GM19240 (cell line): ENCODE measurements around the gene MKRN1.
"Not testable (repeated sequence)": the region's sequence is repeated elsewhere in the genome, so short reads cannot be mapped to it uniquely, and the experiment has no call there.

Experiments used
- DNase-seq: peaks from one replicate; pipeline ENCODE4 v3.0.0; 2011; ENCODE audit warnings: low spot score; ENCODE audit not compliant: insufficient read length

Gene MKRN1

GRCh38 chr7:140440593-140440992 lies 38.7 kb downstream of the MKRN1 start:
- DNase-seq, result no peak

DNA sequence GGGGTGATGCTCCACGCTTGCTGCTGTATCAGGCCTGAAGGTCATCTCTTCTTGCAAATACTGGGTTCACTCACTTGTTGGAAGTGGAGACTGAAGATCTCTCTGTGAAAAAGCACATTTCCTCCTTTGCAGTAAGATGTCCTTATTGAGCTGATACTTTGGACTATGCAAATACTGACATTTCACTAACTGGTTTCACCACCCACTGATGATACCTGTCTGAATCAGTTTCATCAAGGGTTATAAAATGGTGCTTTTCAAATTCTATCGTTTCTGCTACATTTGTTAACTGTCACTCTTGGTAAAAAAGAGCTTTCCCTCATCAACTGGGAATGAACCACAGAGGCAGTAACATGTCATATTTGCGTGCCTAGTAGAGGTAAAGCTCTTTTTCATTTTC lies 39.9 kb downstream of the MKRN1 start:
- no peak for DNase-seq

DNA sequence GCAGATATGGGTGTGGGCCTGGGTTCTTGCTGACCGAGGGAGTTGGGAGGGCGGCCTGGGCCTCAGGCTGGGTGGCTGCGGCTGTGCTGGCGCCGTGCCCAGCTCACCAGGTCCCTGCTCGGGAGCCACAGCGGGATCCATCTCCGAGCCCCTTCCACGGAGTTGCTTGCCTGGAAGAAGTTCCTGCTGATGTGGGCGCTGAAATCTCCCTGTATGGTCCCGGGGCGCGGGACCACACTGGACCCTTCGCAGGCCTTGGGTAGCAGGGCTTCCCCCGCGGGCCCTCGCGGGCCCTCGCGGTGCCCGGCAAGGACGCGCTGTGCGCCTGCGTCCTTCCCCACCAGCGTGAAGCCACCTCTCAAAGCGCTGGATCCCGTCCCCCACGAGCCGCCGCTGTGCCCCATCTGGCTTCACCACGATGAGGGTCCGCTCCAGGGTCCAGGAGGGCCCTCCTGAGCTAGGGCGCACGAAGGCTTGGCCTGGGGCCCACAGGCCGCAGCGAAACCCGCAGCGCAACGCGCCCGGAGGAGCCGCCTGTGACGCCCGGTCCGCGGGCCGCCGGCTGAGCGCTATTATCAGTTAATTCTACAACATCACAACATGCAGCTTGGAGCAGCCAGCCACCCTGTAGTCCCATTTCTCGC lies 43.9 kb downstream of the MKRN1 start:
- no peak for DNase-seq

DNA sequence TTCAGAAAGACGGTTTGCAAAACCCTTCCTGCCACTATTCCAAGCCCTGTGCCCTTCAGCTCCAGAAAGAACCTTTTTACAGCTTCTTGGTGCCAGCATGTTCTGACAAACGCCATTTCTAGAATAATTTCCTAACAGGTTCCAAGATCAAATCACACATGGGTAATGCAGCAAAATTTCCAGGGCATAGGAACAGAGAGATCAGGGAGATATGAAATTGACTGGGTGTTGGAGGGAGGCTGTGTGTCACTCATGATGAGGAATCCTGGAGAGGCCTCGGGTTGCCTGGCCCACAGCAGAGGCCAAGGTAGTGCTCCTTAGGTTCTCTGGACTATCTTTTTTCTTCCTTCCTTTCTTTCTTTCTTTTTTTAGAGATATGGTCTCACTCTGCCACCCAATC lies 45.9 kb downstream of the MKRN1 start:
- no peak for DNase-seq

DNA sequence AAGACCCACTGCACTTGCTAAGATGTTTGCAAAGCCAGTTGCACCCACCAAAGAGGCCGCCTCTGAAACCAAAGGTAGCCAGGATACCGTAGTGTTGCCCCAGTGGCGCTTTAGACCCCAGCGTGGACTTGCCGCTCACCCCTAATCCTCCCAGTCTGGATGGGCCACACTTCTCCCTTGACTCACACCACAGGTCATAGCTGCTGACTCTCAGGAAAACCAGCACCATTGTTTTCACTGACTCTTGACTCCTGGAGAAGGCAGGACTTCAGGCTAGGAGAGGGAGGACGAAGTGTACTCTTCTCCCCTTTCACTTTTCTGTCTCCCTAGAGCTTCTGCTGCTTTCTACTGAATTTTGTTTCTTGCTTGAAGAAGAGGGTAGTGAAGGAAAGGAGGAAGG lies 53.2 kb downstream of the MKRN1 start:
- no peak for DNase-seq

DNA sequence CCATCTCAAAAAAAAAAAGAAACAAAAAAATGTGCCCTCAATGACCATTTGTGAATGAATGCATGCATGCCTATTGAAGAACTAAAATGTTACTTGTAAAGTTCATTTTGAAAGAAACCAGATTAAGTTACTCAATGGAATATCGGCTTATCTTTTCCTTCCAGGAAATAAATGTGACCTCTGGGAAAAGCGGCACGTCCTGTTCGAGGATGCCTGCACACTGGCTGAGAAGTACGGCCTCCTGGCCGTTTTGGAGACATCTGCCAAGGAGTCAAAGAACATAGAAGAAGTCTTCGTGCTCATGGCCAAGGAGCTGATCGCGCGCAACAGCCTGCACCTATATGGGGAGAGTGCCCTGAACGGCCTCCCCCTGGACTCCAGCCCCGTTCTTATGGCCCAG lies 53.6 kb downstream of the MKRN1 start:
- no peak for DNase-seq

DNA sequence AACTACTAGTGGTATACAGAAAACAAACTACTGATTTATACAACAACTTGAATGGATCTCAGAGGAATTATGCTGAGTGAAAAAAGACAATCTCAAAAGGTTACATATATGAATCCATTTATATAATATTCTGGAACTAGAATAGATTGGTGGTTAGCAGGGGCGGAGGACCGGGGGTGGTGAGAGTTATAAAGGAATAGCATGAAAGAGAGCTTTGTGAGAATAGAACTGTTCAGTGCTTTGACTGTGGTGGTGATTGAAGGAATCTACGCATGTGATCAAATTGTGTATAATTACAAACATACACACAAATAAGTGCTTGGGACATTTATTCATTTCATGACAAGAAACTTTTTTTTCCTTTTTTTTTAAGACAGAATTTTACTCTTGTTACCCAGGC lies 55.8 kb downstream of the MKRN1 start:
- no peak for DNase-seq

DNA sequence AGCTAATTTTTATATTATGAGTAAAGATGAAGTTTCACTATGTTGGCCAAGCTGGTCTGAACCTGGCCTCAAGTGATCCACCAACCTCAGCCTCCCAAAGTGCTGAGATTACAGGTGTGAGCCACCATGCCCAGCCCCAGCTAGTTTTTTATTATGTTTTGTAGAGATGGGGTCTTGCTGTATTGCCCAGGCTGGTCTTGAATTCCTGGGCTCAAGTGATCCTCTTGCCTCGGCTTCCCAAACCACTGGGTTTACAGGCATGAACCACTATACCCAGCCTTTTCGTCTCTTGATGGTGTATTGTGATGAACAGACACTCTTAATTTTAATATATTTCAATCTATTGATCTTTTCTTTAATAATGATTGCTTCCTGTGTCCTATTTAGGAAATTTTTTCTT lies 57.8 kb downstream of the MKRN1 start:
- DNase-seq, result no peak

GRCh38 chr7:140418653-140419052 lies 60.7 kb downstream of the MKRN1 start:
- DNase-seq, result no peak

DNA sequence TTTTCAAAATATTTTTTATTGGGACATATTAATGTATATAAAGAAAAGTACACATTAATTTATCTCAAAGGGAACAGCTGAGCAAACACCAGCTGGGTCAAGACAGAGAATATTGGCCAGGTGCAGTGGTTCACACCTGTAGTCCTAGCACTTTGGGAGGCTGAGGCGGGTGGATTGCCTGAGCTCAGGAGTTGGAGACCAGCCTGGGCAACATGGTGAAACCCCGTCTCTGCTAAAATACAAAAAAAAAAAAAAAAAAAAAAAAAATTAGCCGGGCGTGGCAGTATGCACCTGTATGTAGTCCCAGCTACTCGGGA lies 61.2 kb downstream of the MKRN1 start:
- DNase-seq, result not testable (repeated sequence)

DNA sequence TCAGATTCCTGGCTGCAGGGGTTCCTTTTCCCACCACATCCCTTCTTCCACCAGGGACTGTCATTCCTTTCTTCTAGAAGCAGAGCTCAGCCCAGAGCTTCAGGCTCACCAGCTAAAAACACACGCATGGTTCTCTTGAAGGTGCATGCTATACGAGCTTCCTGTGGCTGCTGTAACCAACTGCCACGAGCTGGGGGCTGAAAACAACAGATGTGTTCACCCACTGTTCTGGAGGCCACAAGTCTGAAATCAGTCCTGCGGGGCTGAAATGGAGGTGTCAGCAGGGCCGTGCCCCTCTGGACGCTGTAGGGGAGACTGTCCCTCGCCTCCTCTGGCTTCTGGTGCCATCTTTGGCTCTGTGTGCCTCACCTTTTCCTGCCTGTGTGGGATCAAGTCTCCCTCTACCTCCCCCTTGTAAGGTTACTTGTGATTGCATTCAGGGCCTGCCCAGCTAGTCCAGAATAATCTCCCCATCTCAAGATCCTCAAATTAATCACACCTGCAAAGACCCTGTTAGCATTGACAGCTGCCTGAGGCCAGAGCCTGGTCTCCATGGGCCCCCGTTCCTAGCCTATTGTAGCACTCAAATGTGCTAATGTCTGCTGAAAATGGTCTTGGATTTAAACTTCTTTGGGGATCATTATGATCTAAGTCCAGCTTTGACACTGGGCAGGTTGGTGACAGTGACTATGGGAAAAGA lies 61.7 kb downstream of the MKRN1 start:
- DNase-seq, result no peak

GRCh38 chr7:140416560-140416959 lies 62.7 kb downstream of the MKRN1 start:
- DNase-seq, result no peak

GRCh38 chr7:140415816-140416215 lies 63.5 kb downstream of the MKRN1 start:
- DNase-seq, result not testable (repeated sequence)

DNA sequence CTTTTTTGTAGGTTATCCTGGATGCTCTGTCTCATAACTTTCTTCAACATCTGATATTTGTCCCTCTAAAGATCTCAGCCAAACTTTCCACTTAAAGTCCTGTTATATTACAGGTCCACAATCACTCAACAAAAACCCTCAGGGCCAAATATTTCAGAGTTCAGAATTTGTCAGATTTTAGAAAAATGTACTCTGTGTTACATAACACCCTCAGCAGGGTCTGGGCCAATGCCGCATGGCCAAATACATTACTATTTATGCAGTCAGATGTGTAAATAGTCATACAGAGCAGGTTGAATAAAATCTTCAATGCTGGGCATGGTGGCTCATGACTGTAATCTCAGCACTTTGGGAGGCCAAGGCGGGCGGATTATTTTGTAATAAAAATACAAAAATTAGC lies 63.9 kb downstream of the MKRN1 start:
- DNase-seq, result no peak

DNA sequence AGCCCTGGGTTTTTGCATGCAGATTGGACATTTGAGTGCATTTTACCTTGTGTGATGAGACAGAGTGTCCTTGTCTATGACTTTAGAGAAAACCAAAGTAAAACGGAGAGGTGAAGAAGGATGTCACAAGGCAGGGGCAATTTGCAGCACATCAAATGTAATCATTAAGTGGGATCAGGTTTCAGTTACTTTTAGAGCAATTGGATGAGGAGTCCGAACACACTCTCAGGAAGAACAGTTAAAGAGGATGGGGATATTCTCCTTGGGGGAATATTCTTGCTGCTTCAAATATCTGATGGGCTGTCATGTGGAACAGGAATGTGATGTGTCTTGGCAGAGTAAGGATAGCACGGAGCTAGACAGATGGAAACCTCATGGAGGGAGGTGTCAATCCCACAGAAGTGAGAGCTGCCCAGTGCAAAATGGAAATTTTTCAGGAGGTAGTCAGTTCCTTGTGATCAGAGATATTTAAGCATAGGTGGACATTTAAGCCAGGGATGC lies 74.7 kb downstream of the MKRN1 start:
- DNase-seq, result no peak

GRCh38 chr7:140403878-140404564 lies 75.3 kb downstream of the MKRN1 start, which contains the start of gene RAB19:
TSS of gene RAB19 (plus strand) at chr7:140404058. CDS start at chr7:140407647, 3,589 bp downstream.
- no peak for DNase-seq
